Activated CD8-positive, alpha-beta memory T cell treated with anti-CD3 and anti-CD28 coated beads, Interleukin-2, amount 50 U/mL, for 4 hours (primary cell): ENCODE results near the gene OR9A2.

Experiments used
- DNase-seq: peaks from one replicate; pipeline ENCODE4 v3.0.0-alpha.2; 2020

OR9A2 gene, protein sequence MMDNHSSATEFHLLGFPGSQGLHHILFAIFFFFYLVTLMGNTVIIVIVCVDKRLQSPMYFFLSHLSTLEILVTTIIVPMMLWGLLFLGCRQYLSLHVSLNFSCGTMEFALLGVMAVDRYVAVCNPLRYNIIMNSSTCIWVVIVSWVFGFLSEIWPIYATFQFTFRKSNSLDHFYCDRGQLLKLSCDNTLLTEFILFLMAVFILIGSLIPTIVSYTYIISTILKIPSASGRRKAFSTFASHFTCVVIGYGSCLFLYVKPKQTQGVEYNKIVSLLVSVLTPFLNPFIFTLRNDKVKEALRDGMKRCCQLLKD

DNA sequence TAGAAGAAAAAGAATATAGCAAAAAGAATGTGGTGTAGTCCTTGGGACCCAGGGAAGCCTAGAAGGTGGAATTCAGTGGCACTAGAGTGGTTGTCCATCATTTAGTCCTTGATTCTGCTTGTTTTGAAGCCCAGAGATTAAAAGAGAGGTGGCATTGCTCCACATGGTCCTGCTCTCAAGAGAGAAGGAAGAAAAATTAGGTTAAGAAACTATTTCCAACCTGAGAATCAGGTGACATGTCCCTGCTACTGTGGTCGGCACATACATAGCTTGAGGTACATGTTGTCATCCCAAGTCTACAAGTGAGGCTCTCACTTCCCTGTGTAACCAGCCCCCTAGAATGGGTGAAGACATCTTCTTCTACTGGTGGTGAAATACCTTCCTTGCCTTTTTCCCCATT is at the start of gene OR9A2:
OR9A2 (minus strand) TSS at position 101 of the 400 bp plus-strand sequence; CDS start at position 101, 0 bp downstream.
- no peak for DNase-seq

- no peak for DNase-seq
Observed at GRCh38 chr7:143074141-143074540, 47.2 kb upstream of the OR9A2 start.

- no peak for DNase-seq
Observed at GRCh38 chr7:143073556-143073955, 46.6 kb upstream of the OR9A2 start.

- no peak for DNase-seq
Observed at GRCh38 chr7:143069912-143070500, 43.1 kb upstream of the OR9A2 start.

GRCh38 chr7:143068446-143068845 is 41.5 kb upstream of the OR9A2 start:
- DNase-seq = no peak

GRCh38 chr7:143063741-143064140 is 36.8 kb upstream of the OR9A2 start:
- DNase-seq = no peak

- DNase-seq = no peak
Observed at GRCh38 chr7:143055754-143056153, 28.8 kb upstream of the OR9A2 start.

DNA sequence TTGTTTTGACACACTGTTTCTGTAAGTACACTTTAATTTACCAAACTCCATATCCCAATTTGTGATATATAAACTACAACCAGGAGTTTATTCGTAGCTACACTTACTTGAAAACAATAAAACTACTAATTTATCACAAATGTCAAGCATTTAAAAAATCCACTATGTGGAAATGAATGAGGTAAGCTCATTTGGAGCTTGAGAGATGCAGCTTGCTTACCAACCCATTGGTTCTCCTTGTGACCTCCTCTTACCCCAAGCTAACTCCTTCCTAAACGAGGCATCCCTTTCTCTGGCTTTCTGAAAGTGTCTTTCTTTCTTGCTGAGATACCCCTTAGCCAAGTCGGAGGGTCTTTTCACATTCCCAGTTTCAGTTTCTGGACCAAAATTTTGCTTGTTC is 27.7 kb upstream of the OR9A2 start:
- no peak for DNase-seq

DNA sequence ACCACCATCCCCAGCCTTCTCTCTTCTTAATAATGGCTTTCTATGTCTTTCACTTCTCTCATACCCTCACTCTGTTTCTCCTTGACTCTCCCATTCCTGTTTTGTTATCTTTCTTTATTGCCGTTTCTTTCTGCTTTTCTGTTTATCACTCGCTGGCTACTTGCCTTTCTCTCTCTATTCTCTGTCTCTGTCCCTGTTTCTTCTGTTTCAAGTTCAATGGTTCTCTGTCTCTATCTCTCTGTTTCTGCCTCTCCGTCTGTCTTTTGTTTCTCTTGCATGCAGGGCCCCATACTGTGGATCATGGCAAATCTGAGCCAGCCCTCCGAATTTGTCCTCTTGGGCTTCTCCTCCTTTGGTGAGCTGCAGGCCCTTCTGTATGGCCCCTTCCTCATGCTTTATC is 25.1 kb upstream of the OR9A2 start, which contains the start of gene OR6V1:
OR6V1 (plus strand) TSS at position 301 of the 400 bp plus-strand sequence; CDS start at position 301, 0 bp downstream.
- DNase-seq = no peak

DNA sequence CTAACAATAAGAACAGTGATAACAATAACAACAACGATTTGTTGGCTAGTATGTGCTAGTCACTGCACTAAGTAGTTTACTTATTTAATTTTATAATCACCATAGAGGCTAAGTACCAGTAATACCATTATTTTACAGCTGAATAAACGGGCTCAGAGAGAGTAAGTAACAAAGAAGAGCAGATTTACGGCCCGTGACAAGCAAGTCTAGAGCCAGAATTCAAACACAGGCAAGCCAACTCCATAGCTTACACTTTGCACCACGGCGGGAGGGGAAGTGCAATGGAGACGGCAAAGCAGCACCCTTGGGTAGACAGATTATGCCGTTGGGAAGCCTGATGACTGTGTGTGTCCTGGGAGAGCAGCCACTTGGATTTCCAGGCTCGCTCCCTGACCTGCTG is 24.0 kb upstream of the OR9A2 start:
- no peak for DNase-seq

DNA sequence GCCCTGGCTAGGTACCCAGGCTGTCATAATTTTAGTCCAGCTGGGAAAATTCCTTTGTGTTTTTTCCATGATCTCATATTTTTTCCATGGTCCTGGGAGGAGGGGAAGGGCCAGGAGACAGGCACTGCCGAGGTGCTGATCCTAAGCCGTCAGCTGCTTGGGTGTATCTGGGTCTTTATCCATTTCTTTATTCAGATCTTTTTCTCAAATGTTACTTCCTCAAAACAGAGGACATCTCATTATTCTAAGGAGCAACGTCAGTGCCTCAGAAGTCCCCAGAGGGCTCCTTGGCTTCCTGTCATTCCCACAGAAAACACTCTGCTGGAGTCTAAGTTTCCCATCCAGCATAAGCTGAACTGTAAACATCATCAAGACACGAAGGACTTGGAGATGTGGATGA is 22.4 kb upstream of the OR9A2 start:
- no peak for DNase-seq

- DNase-seq = no peak
Observed at GRCh38 chr7:143048827-143049226, 21.9 kb upstream of the OR9A2 start.

- DNase-seq = no peak
Observed at GRCh38 chr7:143047326-143047725, 20.4 kb upstream of the OR9A2 start.

- DNase-seq = no peak
Observed at GRCh38 chr7:143046426-143046851, 19.5 kb upstream of the OR9A2 start.

GRCh38 chr7:143043391-143043790 is 16.5 kb upstream of the OR9A2 start:
- no peak for DNase-seq

DNA sequence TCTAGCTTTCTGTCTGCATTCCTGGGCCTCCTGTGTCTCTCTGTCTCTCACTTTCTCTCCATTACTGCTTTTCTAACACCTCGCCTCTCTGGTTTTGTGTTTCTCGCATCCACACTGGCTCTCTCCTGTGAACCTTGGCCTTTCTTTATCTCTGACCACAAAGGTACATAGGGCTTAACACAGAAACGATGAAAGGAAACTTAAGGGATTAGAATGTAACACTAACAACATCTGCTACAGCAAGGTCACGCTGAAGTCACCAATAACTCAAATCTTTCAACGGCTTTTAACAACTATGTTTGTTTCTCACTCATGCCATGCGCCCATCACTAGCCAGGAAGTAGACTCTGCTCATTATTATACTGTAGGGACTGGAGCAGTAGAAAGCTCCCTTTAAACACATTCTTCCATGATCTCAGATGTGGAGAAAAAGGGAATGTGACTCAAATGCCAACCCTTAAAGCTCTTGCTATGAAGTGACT is 15.9 kb upstream of the OR9A2 start:
- no peak for DNase-seq

DNA sequence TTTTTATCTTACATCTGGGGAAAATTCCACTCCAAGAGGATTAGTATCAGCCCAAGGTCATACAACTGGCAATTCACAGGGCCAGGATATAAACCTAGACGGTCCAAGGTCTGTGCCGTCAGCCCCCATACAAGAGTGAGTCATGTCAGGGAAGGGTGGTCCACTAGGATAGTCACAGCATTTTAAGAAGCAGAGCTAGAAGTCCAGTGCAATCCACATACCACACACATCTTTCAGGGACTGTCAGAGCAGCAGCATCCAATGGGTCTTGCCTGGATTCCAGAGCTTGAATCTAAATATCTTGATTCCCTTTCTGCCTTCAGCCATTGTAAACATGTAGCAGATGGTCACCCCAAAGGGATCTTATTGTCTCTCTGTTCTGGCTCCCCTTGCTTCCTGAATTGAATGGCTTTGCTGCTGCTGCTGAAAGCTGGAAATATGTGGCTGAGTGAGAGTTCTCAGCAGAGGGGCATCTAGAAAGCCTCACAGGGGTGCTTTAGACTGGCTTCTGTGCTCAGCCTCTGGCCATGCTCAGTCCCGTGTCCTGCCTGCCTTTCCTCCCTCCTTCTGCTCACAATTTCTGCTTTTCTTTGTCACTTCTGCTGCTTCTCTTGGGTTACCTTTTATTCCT is 15.3 kb upstream of the OR9A2 start:
- DNase-seq = no peak

- DNase-seq = no peak
Observed at GRCh38 chr7:143041346-143041745, 14.4 kb upstream of the OR9A2 start.

DNA sequence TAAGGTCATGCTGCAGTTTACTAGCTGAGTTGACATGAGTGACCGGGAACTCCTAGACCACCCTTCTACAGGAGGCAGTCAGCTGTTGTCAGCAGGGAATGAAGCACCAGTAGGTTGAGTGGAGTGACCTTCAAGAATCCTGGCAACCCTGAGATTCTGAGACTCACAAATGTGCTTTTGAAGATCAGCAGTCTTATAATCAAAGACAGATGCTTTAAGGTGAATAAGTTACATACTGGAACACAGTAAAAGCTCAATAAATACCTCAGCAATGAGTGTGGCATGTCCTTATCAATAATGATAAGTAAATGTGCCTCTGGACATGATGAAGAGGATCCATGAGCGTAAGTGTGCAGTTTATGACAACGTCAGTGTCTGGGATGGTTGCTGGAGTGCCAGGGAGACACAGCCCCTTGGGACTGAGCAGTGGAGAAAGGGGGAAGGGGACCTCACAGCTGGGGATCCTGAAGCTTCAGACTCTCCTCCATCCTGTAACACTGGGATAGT is 13.3 kb upstream of the OR9A2 start:
- no peak for DNase-seq

- DNase-seq = no peak
Observed at GRCh38 chr7:143038635-143039034, 11.7 kb upstream of the OR9A2 start.

GRCh38 chr7:143027683-143028082 is 751 bp upstream of the OR9A2 start:
- DNase-seq = no peak

GRCh38 chr7:143025371-143025770 is 1.6 kb downstream of the OR9A2 start:
- DNase-seq = no peak

DNA sequence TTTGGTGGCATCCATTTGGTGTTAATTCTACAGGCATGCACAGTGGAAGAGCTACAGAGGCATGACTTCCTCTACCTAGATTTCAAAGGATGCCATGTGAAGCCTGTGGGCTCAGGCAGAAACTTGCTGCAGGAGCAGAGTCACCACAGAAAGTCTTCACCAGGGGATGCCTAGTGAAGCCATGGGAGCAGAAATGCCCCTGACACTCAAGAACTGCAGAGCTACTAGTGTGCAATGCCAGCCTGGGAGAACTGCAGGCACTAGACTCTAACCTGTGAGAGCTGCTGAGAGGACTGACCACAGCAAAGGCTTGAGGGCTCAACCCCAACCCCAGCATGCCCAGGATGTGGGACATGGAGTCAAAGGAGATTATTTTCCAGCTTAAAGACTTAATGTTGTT is 3.9 kb downstream of the OR9A2 start:
- no peak for DNase-seq

GRCh38 chr7:143018931-143019330 is 8.0 kb downstream of the OR9A2 start:
- DNase-seq = no peak
